PC-3 (cell line): ENCODE measurements around the gene RBM33.

Experiments
- CTCF ChIP-seq: fragments of 300-600 bp; sonication (generic); conservative IDR thresholded peaks from 2 replicates; pipeline ENCODE4 v1.5.1; 2017; ENCODE audit warnings: antibody characterized with exemption, low read depth, mild to moderate bottlenecking, low read length
- EZH2 ChIP-seq: fragments of 300-600 bp; sonication (generic); IDR thresholded peaks from one replicate; pipeline ENCODE4 v1.6.1; 2017; ENCODE audit warnings: antibody characterized with exemption, mild to moderate bottlenecking, low read length; ENCODE audit not compliant: unreplicated experiment
- EZH2phosphoT487 ChIP-seq: fragments of 300-600 bp; sonication (generic); IDR thresholded peaks from 2 replicates; pipeline ENCODE4 v1.6.1; 2018; ENCODE audit warnings: mild to moderate bottlenecking, antibody characterized with exemption, low read length, borderline replicate concordance

- TF ChIP-seq CTCF: no peak
- no peak for TF ChIP-seq EZH2phosphoT487
- TF ChIP-seq EZH2: no peak
These were observed 85.4 kb downstream of the RBM33 start for GRCh38 chr7:155729847-155730246.
